Measurements from ENCODE around the gene GBP6.

- TF ChIP-seq, protein P1, sequence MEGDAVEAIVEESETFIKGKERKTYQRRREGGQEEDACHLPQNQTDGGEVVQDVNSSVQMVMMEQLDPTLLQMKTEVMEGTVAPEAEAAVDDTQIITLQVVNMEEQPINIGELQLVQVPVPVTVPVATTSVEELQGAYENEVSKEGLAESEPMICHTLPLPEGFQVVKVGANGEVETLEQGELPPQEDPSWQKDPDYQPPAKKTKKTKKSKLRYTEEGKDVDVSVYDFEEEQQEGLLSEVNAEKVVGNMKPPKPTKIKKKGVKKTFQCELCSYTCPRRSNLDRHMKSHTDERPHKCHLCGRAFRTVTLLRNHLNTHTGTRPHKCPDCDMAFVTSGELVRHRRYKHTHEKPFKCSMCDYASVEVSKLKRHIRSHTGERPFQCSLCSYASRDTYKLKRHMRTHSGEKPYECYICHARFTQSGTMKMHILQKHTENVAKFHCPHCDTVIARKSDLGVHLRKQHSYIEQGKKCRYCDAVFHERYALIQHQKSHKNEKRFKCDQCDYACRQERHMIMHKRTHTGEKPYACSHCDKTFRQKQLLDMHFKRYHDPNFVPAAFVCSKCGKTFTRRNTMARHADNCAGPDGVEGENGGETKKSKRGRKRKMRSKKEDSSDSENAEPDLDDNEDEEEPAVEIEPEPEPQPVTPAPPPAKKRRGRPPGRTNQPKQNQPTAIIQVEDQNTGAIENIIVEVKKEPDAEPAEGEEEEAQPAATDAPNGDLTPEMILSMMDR (IDR thresholded peaks at IDR 0.05): no peak
- no peak for TF ChIP-seq POLR2A (IDR thresholded peaks at IDR 0.05)
Observed at GRCh38 chr1:89322402-89322801, 41.5 kb upstream of the GBP6 start.

Data from breast epithelium (tissue), 3 donors.